ENCODE measurements around the gene PSMB1.
"Not testable (repeated sequence)": the region's sequence is repeated elsewhere in the genome, so short reads cannot be mapped to it uniquely, and the experiment has no call there.

PSMB1 gene

DNA sequence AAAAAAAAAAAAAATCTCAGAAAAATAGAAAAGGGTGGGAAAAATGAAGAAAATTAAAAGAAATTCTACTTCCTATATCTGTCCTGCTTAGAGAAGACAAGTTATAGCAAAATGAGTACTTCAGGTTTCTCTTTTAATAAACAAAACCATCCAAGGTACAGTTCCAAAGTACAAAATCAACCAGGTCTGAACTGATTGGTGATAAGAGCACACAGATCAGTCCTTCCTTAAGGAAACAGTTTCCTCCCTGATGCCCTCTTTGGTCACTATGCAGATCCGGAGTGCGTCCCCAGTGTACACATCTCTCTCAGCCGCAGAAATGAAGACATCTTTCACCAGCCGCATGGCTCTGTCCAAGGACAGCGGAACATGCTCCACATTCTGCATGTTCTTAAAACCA is 18.1 kb downstream of the PSMB1 start:
- DNase-seq (ENCODE audit: low read depth), result no peak

- no peak for DNase-seq (ENCODE audit: low read depth)
Observed at GRCh38 chr6:170533792-170534191, 19.3 kb downstream of the PSMB1 start.

DNA sequence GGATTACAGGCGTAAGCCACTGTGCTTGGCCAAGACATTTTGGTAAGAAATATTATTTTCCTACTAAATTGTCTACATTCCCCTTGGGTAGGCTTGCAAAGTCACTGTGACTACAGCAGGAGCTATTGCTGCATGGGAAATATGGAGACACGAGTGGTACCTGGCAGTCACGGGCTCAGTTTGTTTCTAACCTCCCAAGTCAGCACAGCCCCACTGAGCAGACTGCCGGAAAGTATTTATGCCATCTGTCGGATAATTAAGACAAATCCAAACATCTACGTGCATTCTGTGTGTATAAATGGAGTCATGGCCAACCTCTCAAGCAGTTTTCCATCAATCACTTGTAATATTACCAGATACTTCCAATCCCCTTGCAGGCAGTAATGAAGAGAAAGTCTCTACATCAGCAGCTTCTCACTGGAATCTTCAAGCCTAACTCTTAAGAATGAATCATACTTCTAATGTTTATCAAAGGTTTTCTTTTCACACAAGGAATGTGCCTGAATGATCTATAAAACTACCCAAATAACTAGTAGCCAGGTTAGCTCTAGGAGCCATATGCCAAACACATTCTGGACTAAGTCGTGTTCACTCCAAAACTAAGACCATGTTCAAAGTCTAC is 20.1 kb downstream of the PSMB1 start:
- no peak for DNase-seq (ENCODE audit: low read depth)

GRCh38 chr6:170529839-170530469 is 23.2 kb downstream of the PSMB1 start:
- peak; percentile 35 for DNase-seq (ENCODE audit: low read depth)

DNA sequence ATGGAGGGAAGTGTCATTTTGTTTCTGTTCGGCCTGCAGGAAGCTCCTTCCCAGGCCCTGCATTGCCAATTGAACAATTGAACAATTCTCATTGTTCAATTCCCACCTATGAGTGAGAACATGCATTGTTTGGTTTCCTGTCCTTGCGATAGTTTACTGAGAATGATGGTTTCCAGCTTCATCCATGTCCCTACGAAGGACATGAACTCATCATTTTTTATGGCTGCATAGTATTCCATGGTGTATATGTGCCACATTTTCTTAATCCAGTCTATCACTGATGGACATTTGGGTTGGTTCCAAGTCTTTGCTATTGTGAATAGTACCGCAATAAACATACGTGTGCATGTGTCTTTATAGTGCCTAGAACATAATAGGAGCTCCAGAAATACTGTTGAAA is 25.1 kb downstream of the PSMB1 start:
- not testable (repeated sequence) for DNase-seq (ENCODE audit: low read depth)

DNA sequence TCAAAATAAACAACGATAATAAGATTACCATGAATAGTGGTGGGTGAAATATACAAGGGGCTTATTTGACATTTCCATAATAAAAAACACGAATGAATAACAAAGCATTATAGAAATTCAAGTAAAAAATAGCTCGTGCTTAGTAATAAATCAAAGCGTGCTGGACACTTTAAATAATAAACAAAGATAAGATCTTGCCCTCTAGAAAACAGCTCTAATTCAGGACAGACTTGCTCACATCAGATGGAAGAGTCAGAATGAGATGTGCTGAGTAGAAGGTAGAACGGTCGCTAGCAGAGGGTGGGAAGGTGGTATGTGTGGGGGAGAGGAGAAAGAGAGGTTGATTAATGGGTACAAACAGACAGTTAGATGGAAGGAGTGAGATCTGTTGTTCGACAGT is 27.3 kb downstream of the PSMB1 start:
- no peak for DNase-seq (ENCODE audit: low read depth)

GRCh38 chr6:170524172-170524502 is 29.0 kb downstream of the PSMB1 start:
- no peak for DNase-seq (ENCODE audit: low read depth)

DNA sequence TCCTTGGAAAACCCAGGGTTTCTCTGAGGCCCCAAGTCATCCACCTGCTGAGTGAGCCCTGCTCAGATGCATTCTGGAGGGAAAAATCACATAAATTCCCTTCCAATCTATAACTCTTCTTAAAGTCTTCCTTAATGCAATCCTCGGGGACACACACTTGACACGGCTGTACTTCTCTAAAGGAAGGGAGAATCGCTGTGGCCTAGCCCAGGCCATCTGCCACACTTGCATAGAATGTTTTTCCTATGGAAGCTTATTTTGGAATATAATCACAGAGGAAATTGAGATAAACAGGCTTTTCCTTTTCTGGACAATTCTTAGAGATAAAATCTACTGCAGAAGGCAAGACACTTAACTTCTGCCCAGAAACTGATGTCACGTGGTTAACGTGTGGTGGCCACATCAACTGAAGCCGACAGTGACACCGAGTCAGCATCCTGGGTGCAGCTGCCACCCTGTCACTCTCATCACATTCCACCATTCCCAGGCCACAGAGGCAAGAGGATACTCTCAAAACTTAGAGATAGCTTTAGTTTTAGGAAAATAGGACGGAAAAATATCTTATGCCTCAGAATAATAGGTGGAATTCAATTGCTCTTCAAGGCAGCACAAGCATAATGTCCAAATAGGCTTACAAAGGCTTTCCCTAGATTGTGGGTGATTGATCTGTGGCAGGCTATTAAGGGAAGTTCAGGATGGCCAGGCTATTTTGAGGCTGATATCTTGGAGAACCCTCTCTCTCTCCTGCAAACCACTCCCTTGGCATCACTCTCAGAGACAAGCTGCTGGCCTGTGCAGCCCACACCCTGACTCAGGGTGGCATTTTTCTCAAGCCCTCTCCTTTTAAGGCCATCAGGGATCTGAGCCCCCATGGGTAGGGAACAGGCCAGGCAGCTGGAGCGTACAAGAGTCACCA is 29.6 kb downstream of the PSMB1 start:
- DNase-seq (ENCODE audit: low read depth), result no peak

DNA sequence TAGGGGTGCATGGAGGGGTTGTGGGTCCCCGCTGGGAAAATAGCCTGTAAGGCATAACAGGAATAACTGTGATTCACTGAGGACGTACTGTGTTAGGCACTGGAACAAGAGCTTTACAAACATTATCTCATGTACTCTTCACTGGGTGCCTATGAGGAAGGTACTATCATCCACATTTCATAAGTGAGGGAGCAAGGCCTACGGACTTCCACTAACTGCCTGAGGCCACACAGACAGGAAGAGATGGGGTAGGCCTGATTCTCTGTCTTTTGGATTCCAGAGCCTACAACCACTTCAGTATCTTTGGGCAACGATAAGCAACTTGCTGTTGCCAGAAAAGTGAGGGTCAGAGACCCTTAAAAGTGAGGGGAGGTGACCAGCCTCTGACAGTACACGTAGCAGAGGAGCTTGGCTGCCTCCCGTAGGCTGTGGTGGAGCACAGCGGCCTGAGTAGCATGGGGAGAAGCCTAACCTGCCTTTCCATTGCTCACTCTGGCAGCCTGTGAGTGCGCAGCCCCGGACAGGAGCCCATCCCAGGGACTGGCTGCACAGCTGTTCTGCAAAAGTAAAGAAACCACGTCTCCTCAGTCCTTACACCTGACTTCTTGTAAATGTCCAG is 30.4 kb downstream of the PSMB1 start:
- no peak for DNase-seq (ENCODE audit: low read depth)

DNA sequence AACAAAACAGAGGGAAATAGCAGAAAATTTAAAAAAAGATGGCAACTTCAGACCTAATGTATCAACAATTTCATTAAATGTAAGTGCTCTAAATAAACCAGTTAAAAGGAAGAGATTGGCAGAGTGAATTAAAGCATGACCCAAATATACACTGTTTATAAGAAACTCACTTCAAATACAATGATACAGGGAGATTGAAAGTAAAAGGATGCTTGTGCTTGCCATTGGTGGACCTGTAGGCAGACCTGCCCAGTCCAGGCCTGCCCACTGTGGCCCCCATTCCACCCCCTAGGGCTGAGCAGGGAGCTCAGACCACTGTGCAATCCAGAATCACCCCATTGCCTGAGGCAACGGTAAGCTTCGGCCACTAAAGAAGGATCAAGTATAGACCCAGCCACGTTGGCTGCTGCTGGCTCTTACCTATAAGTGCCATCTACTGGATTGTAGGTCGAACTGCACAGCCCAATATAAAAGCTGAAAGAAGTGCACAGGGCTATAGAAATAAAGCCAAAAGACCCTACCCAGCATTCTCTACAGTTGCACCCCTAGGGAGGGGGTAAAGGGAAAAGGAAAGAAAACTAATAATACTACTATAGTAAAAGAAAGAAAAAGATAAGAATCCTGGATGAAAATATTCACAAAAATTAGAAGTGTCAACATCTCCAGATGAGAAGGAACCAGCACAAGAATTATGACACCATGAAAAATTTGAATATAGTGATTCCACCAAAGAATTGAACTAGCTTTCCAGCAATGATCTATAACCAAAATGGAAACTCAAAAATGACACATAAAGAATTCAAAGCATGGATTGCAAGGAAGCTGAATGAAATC is 36.1 kb downstream of the PSMB1 start:
- peak; percentile 13 for DNase-seq (ENCODE audit: low read depth)

GRCh38 chr6:170514908-170515307 is 38.2 kb downstream of the PSMB1 start:
- DNase-seq (ENCODE audit: low read depth), result no peak

- DNase-seq (ENCODE audit: low read depth), result no peak
Observed at GRCh38 chr6:170512249-170512648, 40.9 kb downstream of the PSMB1 start.

- no peak for DNase-seq (ENCODE audit: low read depth)
Observed at GRCh38 chr6:170510631-170511030, 42.5 kb downstream of the PSMB1 start.

GRCh38 chr6:170509723-170510018 is 43.4 kb downstream of the PSMB1 start:
- DNase-seq (ENCODE audit: low read depth), result no peak

- DNase-seq (ENCODE audit: low read depth), result not testable (repeated sequence)
Observed at GRCh38 chr6:170508892-170509722, 44.0 kb downstream of the PSMB1 start.

DNA sequence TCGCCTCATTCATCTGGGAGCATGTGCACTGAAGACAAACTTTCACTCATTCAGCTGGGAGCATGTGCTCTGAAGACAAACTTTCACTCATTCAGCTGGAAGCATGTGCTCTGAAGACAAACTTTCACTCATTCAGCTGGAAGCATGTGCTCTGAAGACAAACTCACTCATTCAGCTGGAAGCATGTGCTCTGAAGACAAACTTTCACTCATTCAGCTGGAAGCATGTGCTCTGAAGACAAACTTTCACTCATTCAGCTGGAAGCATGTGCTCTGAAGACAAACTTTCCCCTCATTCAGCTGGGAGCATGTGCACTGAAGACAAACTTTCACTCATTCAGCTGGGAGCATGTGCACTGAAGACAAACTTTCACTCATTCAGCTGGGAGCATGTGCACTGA is 44.8 kb downstream of the PSMB1 start:
- DNase-seq (ENCODE audit: low read depth), result not testable (repeated sequence)

DNA sequence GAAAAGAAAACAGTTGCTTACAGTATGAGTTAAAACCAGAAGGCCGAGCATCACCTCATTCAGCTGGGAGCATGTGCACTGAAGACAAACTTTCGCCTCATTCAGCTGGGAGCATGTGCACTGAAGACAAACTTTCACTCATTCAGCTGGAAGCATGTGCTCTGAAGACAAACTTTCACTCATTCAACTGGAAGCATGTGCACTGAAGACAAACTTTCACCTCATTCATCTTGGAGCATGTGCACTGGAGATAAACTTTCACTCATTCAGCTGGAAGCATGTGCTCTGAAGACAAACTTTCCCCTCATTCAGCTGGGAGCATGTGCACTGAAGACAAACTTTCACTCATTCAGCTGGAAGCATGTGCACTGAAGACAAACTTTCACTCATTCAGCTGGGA is 45.4 kb downstream of the PSMB1 start:
- not testable (repeated sequence) for DNase-seq (ENCODE audit: low read depth)

DNA sequence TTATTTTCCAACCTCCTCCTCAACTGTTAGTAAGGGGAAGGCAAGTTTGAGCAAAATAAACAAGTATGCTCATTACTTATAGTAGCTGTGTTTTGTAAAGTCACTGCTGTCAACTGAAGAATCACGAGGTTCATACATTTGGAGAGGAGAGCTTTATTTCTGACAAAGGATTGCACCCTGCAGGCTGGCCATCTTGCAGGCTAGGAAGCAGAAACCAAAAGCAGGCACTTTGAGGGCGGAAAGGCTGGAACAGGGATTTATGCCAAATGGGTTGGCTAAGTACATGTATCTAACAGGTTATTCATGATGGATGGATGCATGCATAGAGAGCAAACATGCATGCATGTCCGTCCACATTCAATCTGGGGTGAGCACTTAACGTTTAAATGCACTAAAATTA is 46.7 kb downstream of the PSMB1 start:
- no peak for DNase-seq (ENCODE audit: low read depth)

DNA sequence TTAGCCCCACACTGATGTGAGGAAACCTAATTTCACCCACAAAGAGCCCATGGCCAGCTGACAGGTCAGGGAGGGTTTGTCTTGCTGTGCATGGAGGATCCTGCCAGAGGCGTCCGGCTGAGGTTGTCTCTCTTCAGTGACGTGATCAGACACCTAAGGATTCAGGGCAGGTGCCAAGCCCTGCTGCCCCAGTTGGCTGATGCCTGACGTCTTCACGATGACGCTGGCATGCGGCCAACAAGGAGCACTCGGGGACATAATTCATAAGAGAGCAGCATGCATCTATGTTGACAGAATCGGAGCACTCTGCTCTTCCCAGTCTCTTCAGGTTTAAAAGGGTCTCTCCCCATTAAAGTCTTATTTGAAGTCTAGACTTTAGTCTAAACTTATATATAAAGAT is 47.8 kb downstream of the PSMB1 start:
- DNase-seq (ENCODE audit: low read depth), result no peak

DNA sequence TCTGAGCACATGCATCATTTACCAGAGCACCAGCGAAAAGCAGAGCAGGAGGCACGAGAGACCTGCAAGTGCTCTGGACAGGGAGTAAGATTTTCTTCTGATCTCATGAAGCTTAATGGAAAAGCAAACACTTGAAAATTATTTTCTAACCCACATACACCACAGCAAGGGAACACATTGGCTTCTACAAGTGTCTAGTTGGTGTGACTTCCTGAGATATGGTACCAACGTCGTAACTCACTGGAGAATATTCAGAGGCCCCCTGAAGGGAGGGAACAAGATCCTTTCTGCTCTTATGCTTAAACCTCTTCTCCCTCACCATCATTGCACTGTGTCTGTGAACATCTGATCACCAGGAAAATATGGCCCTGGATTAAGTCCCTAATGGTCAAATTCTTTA is 48.6 kb downstream of the PSMB1 start:
- no peak for DNase-seq (ENCODE audit: low read depth)

GRCh38 chr6:170503414-170503761 is 49.7 kb downstream of the PSMB1 start:
- no peak for DNase-seq (ENCODE audit: low read depth)

Data from GM04503 (cell line).